GM21723 (cell line): ENCODE measurements around the gene LYPD6B.

Experiments
- ATAC-seq: cut with Tn5 transposase; IDR thresholded peaks from one replicate; pipeline ENCODE4 v1.9.1; 2021; ENCODE audit warnings: mild to moderate bottlenecking, moderate library complexity; ENCODE audit not compliant: unreplicated experiment

The LYPD6B gene

DNA sequence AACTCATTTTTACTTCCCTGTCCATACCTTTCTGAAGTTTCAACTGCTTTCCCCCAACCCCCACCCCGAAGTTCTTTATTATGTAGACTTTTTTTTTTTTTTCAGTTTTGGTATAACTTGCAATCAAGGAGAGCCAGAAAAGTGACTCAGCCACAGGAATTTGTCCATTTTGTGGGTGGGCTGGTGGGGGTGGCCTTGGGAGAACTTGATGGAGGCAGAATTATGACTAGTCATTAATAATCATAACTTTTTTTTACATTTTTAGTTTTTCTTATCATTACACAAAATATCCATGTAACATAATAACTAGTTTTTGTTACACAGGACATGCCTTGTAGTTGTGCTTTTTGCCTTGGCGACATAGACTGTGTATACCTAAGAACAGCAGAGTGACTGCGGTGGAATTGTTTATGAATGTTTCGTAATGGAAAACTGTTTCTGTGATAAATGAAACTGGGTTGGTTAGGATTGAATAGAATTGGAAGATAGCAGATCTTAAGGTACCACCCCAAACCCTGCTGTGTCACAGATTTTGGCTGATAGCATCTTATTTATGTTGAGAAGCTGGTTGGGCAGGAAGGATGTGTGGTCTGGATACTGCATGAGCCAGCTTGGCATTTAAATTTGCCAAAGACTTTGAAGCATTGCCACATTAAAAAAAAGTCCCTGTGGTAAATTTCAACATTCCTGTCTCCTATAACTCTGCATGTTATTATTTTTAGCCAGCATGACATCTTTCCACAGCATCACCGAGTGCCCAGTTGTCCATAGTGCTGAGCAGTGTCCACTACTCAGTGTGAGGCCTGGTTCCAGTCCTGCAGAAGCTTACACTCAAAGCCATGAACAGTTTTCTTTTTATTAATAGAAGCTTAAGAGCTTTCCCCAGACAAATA, 30.7 kb downstream of the LYPD6B start:
- ATAC-seq, result no peak

DNA sequence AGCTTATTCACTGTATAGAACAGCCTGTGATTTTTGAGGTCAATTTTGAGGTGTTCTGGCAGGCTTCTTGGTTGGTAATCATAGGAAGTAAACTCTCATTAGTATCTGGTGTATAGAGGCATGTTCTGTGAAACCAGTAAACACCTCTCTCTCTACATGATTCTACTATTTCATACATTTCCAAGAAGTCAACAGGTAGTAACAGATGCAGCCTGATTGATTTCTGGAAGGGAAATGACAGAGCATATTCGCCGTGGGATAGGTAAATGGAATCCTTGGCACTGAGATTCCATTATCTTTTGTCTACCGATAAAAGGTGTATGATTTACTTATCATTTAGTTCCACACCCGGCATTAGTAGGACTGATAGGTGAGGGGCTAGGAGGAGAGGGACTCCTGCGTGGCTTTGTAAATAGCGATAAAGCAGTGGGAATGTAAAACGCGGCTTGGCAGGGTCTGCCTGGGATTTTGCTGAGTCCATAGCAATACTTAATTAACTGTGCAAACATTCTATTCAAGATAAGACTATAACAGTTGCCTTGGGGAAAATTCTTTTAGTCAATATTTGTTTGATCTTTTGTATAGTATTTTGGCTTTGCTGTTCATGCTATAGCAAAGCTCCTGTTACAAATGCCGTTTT, 32.3 kb downstream of the LYPD6B start:
- no peak for ATAC-seq

DNA sequence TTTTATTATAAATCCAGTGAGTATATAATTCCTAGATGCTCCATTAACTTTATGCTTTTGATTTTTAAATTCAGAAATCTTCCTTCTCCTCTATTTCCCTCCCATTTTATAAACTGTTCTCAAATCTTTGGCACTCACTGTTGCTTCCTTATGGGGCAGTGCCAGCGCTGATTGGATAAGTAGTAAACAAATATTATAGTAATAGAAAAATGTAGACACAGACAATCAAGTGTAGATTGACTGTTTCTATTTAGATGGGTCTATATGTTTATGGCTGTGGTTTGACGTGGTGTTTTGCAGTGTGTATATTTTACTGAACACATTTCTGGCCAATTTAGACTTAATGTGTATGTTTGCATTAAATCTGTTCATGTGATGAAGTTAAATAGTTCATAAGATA, 36.6 kb downstream of the LYPD6B start:
- ATAC-seq, result no peak

DNA sequence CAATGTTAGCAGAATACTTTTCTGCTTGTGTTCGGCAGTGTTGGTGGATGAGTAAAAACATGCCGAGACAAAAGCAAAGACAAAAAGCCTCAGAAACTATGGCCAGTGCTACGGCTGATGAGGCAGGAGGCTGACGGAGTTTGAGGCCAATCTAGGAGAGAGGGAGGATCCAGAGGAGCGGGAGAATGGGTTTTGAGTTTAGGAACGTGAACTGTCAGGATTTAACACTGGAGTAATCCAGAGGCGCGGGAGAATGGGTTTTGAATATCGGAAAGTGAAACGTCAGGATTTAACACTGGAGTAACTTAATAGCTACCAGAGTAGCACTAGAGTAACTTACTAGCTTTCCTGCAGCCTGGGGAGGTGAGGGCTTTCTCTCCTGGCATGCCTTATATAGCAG, 37.4 kb downstream of the LYPD6B start:
- ATAC-seq, result no peak

DNA sequence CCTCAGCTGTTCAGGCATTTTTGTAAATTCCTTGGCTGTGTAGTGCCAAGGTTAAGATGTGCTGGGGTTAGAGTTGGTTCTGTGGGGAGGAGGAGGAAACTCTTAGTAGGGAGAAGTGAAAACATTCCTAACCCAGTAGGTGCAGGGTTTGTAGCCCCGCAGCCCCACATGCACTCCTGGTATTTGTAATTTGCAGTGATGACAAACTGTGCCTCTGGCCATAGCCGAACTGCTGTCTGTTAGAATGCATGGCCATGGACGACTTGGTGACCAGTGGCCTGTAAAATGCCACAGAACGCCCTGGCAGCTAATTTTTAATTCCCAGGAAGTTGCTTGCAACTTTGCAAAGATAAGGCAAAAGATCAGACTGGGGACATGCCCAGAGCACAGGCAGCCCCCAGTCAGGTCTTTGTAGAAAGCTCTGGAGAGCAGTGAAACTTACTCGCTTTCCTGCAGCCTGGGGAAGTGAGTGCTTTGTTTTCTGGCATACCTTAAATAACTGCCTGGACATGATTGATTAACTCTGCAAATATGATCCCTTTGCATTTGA, 38.4 kb downstream of the LYPD6B start:
- ATAC-seq, result no peak

DNA sequence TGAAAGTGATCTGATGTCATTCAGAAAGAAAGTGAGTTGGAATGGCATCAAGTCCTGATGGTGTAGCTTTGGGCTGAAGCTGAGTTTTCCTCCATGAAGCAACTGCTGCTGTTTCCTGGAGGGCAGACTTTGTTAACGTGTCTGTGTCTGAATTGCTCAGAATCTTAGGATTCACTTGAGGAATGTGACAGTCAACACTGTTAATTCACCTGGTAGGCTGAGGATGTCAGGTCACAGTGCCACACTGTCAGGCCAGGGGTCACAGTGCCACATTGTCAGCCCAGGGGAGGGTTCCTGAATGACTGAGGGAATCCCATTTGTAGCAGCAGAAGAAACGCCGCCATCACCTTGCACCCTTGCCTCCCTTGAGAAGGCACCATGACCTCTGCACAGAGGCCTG, 39.4 kb downstream of the LYPD6B start:
- no peak for ATAC-seq

DNA sequence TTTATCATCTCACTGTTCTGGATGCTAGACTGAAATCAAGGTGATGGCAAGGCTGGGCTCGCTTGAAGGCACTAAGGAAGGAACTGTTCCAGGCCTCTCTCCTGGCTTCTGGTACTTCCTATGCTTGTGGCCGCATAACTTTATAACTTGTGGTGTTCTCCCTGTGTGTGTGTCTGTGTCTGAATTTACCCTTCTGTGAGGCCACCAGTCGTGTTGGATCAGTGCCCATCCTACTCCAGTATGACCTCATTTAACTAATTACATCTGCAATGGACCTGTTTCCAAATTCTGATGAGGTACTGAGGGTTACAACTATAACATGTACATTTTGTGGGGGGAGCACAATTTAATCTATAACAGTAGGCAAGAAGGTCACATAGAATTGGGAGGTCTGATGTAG, 41.6 kb downstream of the LYPD6B start:
- ATAC-seq, result no peak

DNA sequence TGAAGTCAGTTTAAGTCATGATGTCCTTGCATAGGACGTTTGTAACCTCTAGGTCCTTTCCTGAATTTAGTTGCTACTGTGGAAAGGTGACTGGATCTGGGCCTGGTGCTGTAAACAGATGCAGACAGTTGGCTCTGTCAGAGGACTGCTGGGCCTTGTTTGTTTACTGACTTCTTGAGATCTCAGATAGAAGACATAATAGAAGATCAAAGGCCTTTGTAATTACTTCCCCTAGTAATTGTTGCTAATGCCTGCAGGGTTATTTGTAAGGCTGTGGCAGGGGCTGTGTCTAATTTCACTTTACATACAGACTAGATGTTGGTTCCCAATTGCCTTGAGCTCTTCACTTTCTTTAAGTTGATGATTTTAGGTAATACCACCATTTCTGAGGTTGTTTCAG, 42.5 kb downstream of the LYPD6B start:
- ATAC-seq, result no peak

DNA sequence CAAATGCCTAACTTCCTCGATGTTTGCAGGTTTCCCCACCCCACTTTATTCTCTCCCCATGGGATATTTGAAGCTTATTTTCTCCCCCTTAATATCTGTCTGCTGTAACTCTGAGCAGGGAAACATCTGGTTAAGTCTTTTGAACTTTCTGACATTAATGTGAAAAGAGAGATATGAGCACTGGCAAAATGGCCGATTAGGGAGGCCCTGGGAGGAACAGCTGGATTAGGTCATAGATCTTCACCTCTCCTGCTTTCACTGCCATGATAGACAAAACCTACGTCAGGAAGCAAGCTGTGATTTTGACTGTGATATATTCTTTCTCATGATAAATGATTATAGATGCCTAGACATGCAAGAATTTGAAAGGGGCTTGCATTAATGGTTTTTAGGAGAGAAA, 43.6 kb downstream of the LYPD6B start:
- ATAC-seq, result no peak

DNA sequence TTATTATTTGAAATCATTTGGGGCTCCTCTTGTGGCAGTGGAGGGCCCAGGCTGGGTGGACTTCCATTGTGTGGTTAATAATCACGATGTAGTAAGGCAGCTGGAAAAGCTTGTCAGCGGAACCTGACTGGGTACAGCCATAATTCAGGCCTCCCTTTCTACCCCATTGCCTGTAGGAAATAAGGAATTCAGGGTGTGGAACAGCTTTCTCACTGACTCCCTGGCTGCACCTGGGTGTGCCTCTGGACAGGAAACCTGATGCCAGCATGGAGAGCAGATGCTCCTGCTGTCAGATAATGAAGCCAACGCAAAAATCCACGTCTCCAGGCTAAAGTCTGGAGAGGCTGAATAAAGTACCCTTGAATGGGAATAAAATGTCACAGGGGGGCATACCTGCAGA, 44.2 kb downstream of the LYPD6B start:
- ATAC-seq, result no peak

DNA sequence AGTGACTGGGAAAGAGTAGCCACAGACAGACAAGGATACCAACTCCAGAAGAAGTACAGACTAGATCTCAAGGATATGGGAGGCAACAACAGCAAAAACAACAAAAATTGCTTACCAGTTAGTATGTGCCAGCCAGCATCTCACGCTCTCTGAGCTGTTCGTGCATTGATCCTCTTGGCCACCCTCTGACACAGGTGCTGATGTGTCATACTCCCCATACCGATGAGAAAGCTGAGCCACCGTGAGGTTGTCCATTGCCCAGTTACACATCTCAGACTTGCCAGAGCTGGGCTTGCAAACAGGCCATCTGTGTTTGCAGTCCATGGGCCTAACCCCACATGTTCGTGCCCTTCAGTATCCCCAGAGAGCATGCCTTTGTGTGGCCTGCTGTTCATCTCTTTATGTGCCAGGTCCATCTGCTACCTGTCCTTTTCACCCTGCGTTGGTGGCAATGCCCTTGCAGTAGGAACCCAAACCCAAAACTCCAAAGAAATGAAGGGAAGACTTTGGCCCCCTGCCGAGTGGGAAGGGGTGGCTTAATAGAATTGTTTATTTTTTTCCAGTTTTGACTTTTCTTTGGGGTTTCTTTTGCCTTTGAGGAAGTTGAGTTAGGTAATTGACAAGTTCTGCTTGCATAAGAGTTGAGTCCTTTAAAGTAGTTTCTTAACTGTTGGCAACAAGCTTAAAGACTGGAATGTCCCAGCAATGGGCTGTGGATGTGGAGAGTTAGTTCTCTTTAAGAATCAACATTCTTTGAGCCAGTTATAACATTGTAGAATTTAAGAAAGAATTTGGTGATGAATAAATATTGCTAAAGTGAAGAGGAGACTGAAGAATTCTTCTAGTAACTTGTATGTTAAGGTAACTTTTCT, 46.7 kb downstream of the LYPD6B start:
- ATAC-seq, result no peak

DNA sequence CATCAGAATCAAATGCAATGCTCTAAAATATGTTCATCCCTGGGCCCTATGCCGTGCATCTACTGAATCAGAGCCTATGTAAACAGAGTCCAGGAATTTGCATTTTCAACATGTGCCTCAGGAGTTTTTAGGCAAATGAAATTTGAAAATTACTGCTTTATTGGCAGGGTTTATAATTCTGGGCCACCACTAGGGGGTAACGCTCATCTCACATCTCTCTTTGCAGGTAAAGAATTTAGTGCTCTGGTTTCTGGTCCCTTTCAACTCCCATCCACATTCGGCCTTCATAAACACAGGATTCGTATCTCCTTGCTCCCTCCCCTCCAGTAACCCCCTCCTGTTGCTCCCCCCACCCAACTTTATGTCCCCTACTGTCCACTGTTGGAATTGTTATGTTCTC, 49.3 kb downstream of the LYPD6B start:
- no peak for ATAC-seq

DNA sequence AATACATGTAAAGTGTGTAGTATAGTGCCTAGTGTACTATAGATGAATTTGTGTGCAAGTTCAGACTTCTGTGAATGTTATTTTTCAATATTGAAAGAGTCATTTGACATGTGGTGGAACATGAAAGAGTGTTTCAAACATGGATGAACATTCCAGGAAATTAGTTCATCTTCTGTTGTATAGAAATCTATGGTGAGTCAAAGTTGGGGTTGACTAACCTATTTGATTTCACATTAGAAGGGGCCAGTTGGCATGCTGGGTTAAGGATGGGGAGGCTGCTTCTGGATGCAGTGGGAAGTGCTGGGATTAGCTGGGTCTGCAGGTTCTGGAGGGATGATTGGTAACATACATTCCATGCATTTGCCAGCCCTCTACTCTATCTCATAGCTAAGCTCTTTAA, 50.6 kb downstream of the LYPD6B start:
- no peak for ATAC-seq

DNA sequence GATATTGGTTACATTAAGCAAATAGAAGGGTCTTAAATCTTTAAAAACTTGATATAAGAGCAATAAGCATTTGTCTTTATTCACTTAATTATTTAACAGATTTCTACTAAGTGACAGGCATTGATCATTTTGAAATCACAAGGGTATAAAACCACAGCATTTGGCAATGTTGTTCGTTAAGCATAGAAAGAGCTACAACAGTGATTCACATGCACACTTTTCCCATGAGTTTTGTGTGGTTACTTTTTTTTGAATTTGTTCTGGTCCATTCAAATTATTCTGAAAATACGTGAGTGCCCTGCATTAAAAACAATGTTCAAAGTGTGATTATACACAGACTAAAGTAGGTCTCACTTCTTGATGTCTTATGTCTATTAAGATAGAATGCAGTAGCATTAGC, 52.2 kb downstream of the LYPD6B start:
- no peak for ATAC-seq

DNA sequence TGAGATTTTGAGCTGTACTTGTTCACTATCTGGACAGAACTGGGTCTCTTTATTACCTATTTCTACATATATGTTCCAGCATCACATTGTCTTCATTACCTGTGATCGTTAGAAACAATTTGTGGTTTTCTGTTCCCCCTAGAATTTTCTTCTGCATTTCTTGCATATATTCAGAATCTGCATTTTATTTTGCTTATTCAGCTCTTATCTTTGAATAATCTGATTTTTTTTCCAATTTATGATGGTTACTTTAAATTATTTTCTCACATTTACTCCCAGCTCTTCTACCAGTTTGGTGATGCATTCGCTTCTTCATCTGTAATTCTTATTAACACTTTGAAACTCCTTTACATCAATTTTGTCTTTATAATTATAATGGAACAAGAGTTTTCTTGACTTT, 55.1 kb downstream of the LYPD6B start:
- ATAC-seq, result no peak

DNA sequence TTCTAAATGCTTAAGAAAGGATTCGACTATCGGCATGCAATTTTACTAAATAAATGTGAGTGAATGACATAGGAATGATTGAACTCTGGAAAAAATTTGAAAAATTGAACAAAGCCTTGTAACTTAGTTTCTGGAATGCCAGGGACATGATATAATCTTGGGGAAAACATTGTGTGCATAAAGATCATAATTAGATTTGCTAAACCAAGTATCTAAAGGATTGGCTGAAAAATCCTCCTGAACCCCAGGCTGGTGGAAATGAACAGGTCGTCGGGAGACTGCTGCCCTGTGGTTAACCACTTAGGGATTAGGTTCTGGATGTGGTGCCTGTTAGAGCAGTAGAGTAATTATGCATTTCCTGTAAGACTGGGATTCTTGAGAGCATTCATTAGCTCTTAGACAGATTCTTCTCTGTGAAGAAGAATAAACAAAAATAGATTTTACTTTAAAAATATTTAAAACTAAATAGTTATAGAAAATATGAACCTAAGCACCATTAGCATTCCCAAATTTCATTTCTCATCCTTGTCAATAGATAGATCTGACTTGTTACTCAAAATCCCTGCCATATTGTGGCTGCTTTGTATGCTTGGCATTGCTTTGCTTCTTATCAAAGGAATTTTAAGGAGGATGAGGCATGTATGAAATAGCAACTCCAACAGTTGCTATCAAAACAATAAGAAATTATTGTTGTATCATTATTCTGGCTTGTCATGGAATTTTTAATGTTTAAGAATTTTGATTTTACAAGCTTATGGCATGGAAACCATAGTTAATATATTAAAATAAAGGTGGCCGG, 55.9 kb downstream of the LYPD6B start:
- ATAC-seq, result no peak

DNA sequence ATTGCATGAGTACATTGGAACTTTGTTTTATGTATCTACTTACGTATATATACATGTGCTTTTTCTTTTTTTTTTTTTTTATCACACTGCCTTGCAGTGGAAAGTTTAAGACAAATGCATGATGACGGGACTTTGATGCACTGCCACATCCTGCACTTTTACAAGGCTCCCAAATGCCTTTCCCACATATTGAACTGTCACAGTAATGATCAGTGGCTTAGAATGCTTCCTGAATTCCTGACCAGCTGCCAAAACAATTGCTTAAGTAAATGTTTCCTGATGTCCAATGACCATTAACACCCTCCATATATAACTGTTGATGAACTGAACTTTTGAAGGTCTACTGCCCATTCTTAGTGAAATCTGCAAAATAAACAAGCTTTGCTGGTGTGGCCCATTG, 60.2 kb downstream of the LYPD6B start:
- no peak for ATAC-seq

DNA sequence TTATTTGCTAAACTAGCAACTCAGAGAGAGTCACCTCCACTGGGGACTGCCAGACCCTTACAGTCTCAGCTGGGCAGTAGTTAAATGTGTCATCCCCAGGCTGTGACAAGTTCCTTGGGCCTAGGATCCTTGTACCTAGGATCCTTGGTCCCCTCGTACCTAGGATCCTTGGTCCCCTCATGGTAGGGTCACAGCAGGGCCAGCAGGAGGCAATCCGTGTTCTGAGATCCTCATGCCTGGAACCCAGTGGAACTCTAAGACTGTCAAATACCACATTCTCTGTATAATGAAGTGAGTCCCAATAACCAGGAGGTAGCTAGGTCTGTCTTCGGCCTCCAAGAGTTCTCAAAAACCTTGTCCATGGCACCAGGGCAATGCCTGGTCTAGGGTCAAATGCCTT, 60.8 kb downstream of the LYPD6B start:
- ATAC-seq, result no peak

DNA sequence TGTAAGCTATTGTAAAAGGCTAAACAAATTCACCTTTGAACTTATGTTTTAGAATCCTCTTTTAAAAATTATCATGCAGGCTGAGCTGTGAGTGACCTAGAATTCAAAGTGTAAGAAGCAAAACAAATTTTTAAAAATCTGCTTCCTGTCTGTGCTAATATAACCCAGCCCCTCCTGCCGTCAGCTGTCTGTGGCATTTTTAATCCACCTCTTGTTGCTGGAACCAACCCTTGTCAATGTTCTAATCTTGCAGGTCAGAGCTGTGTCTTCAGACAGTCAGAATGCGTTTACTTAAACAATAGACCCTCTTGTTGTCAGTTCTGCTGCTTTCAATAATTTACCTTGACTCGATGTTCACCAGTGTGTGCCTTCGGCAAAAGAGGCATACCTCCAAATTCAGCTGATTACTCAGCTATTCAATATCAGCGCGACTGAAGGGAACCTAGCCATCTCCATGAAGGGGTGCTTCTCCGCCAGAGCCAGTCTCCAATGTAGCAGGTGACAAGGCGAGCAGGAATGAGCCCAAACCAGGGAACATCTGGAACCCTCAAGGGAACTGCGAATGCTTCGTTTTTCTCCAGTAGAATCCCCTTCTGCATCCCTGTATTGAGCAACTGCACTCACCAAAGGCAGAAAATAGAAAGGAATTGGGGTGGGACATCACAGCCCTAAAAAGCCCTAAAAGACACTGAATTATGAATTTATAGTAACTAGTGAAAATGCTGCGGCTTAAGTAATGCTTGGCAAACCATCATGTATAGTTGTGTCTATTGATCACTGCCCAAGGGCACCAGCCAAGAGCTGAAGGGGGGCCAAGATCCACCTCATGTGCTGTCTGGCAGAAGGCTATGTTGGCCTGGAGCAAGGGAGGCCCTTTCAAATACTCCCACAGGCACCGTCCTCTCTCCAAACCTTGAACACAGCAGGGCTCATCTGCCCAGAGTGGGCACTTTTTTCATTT, 62.5 kb downstream of the LYPD6B start:
- ATAC-seq, result no peak
